GM23248 (cell line): ENCODE measurements around the gene SMARCD1. TPM values are rescaled to one million over a fixed set of nuclear protein-coding genes. Genes with fewer than 3 reads are reported as not detected.

ENCODE experiments used
- DNase-seq: peaks from one replicate; pipeline ENCODE4 v3.0.0-alpha.2; 2015
- H2AFZ ChIP-seq: fragments of 200-600 bp; sonication (generic); 2 replicates; pipeline ENCODE4 v1.6.1; 2016; ENCODE audit warnings: antibody characterized with exemption
- H3F3A ChIP-seq: fragments of 200-600 bp; sonication (generic); 2 replicates; pipeline ENCODE4 v1.6.1; 2016; ENCODE audit warnings: mild to moderate bottlenecking, antibody characterized with exemption, mixed run types; ENCODE audit not compliant: insufficient read depth
- H3K27ac ChIP-seq: fragments of 200-600 bp; sonication (generic); 2 replicates; pipeline ENCODE4 v1.5.1; 2016; ENCODE audit warnings: mild to moderate bottlenecking
- H3K27me3 ChIP-seq: fragments of 200-600 bp; sonication (generic); replicated peaks from 2 replicates; pipeline ENCODE4 v1.6.1; 2016; ENCODE audit warnings: mild to moderate bottlenecking; ENCODE audit not compliant: insufficient read depth
- H3K36me3 ChIP-seq: fragments of 200-600 bp; sonication (generic); 2 replicates; pipeline ENCODE4 v1.6.1; 2016; ENCODE audit warnings: low read depth, mild to moderate bottlenecking
- H3K4me1 ChIP-seq: fragments of 200-600 bp; sonication (generic); 2 replicates; pipeline ENCODE4 v1.6.1; 2016; ENCODE audit warnings: mild to moderate bottlenecking; ENCODE audit not compliant: insufficient read depth
- H3K4me2 ChIP-seq: fragments of 200-600 bp; sonication (generic); one replicate; pipeline ENCODE4 v1.6.1; 2016; ENCODE audit warnings: mild to moderate bottlenecking; ENCODE audit not compliant: unreplicated experiment
- H3K4me3 ChIP-seq: fragments of 200-600 bp; sonication (generic); 2 replicates; pipeline ENCODE4 v1.5.1; 2016; ENCODE audit warnings: mild to moderate bottlenecking
- H3K79me2 ChIP-seq: fragments of 200-600 bp; sonication (generic); 2 replicates; pipeline ENCODE4 v1.6.1; 2016; ENCODE audit warnings: mild to moderate bottlenecking; ENCODE audit not compliant: insufficient read depth
- H3K9ac ChIP-seq: fragments of 200-600 bp; sonication (generic); 2 replicates; pipeline ENCODE4 v1.6.1; 2016; ENCODE audit warnings: mild to moderate bottlenecking
- H3K9me2 ChIP-seq: fragments of 200-600 bp; sonication (generic); 2 replicates; pipeline ENCODE4 v1.6.1; 2016; ENCODE audit warnings: mixed run types, mild to moderate bottlenecking, moderate library complexity; ENCODE audit not compliant: insufficient read depth
- H3K9me3 ChIP-seq: fragments of 200-600 bp; sonication (generic); one replicate; pipeline ENCODE4 v1.6.1; 2017; ENCODE audit warnings: low read depth
- H4K20me1 ChIP-seq: fragments of 200-600 bp; sonication (generic); 2 replicates; pipeline ENCODE4 v1.6.0; 2016; ENCODE audit not compliant: insufficient read depth
- EZH2 ChIP-seq: fragments of 200-600 bp; sonication (generic); IDR thresholded peaks from 2 replicates; pipeline ENCODE4 v1.6.1; 2018; ENCODE audit warnings: antibody characterized with exemption, mild to moderate bottlenecking; ENCODE audit not compliant: insufficient read depth, poor library complexity, severe bottlenecking
- EZH2phosphoT487 ChIP-seq: fragments of 200-600 bp; sonication (generic); IDR thresholded peaks from 2 replicates; pipeline ENCODE4 v1.6.1; 2018; ENCODE audit warnings: antibody characterized with exemption, moderate library complexity, mild to moderate bottlenecking, low read depth; ENCODE audit not compliant: insufficient read depth
- WGBS, 2 experiments: methylation state at CpG; one replicate each; pipeline ENCODE4 v1.1.6; 2015 to 2017; ENCODE audit warnings: low lambda C conversion rate in 2 of 2, low coverage in 1 of 2; ENCODE audit errors: missing lambda C conversion rate in 2 of 2; 5-methylcytosine and 5-hydroxymethylcytosine counted together
- in situ Hi-C: fragments of 300-500 bp; cut with MboI; formaldehyde crosslinking; loops from 2 replicates; pipeline ENCODE4 v1.15.0; 2020
- polyA plus RNA-seq: library from polyadenylated mRNA; unstranded; fragments of >200 nt; fragmentation: Nextera tagmentation; extraction: Ambion mirVana; gene quantifications from 2 replicates; pipeline ENCODE4 v1.2.1, GENCODE V29; 2016
- total RNA-seq: library from RNA; depleted of rRNA; stranded (reverse); fragments of >200 nt; shearing (Covaris generic); gene quantifications from 2 replicates; pipeline ENCODE4 v1.2.3, GENCODE V29; 2014

The SMARCD1 gene
- total and polyA plus RNA-seq, 2 experiments from 2014 or later: 6.4 to 41.9 TPM

GRCh38 chr12:50088577-50089335, 3.6 kb downstream of the SMARCD1 start:
- peaks cover 34% of the 10 kb centered on the region for H3K36me3 ChIP-seq
- no peak for TF ChIP-seq EZH2
- no peak for TF ChIP-seq EZH2phosphoT487
- H3K4me3 ChIP-seq: peak overlapping the region; percentile 32
- H3K9ac ChIP-seq: peak overlapping the region; percentile 64
- peak; percentile 69 for DNase-seq
- H3K27ac ChIP-seq: peak overlapping the region; percentile 82
- H4K20me1 ChIP-seq: no peaks in the 10 kb centered on the region
- peaks cover 33% of the 10 kb centered on the region for H3K79me2 ChIP-seq
- no peak overlapping the region for H2AFZ ChIP-seq
- H3F3A ChIP-seq: peaks cover 36% of the 10 kb centered on the region
- H3K4me1 ChIP-seq: peaks cover 31% of the 10 kb centered on the region
- WGBS, 2 experiments: 23 to 29% methylated on average over 3 of the region's 3 CpGs
- no peaks in the 10 kb centered on the region for H3K9me2 ChIP-seq
- peak overlapping the region; percentile 81 for H3K4me2 ChIP-seq
- in situ Hi-C loops: no loop called here
- H3K9me3 ChIP-seq: no peaks in the 10 kb centered on the region
- no peaks in the 10 kb centered on the region for H3K27me3 ChIP-seq

- DNase-seq: no peak
- Histone ChIP-seq H3K27me3 (no peaks in the 10 kb centered on the region), H3K4me1 (peaks cover 26% of the 10 kb centered on the region), H2AFZ (no peak overlapping the region), H3K27ac (no peak overlapping the region), H3K4me2 (no peak overlapping the region), H3K4me3 (no peak overlapping the region), H3K9me3 (no peaks in the 10 kb centered on the region), H4K20me1 (no peaks in the 10 kb centered on the region), H3K9ac (no peak overlapping the region), H3F3A (peaks cover 35% of the 10 kb centered on the region), H3K9me2 (no peaks in the 10 kb centered on the region), H3K79me2 (peaks cover 26% of the 10 kb centered on the region), H3K36me3 (peaks cover 39% of the 10 kb centered on the region)
- WGBS, 2 experiments: 95 to 96% methylated on average over 7 of the region's 7 CpGs
- TF ChIP-seq EZH2phosphoT487 (no peak), EZH2 (no peak)
- in situ Hi-C loops: no loop called here
Measured at GRCh38 chr12:50089730-50090129, 4.6 kb downstream of the SMARCD1 start.

- H2AFZ ChIP-seq: no peak overlapping the region
- no peak for DNase-seq
- H3K79me2 ChIP-seq: peaks cover 24% of the 10 kb centered on the region
- peaks cover 33% of the 10 kb centered on the region for H3F3A ChIP-seq
- TF ChIP-seq EZH2phosphoT487 (no peak), EZH2 (no peak)
- H3K9me2 ChIP-seq: no peaks in the 10 kb centered on the region
- no peak overlapping the region for H3K9ac ChIP-seq
- in situ Hi-C loops: no loop called here
- peaks cover 26% of the 10 kb centered on the region for H3K4me1 ChIP-seq
- H3K27ac ChIP-seq: no peak overlapping the region
- H3K4me2 ChIP-seq: no peak overlapping the region
- peaks cover 44% of the 10 kb centered on the region for H3K36me3 ChIP-seq
- WGBS, 2 experiments: 70 to 74% methylated on average over 5 of the region's 5 CpGs
- H4K20me1 ChIP-seq: no peaks in the 10 kb centered on the region
- H3K4me3 ChIP-seq: no peak overlapping the region
- H3K27me3 ChIP-seq: no peaks in the 10 kb centered on the region
- no peaks in the 10 kb centered on the region for H3K9me3 ChIP-seq
Measured at GRCh38 chr12:50090391-50090790, 5.2 kb downstream of the SMARCD1 start.

- no peaks in the 10 kb centered on the region for H3K27me3 ChIP-seq
- H2AFZ ChIP-seq: no peak overlapping the region
- H3K4me1 ChIP-seq: peaks cover 12% of the 10 kb centered on the region
- TF ChIP-seq EZH2 (no peak), EZH2phosphoT487 (no peak)
- WGBS, 2 experiments: 94 to 95% methylated on average over 6 of the region's 6 CpGs
- no peak overlapping the region for H3K27ac ChIP-seq
- in situ Hi-C loops: no loop called here
- H3F3A ChIP-seq: peaks cover 40% of the 10 kb centered on the region
- no peak overlapping the region for H3K4me3 ChIP-seq
- no peaks in the 10 kb centered on the region for H4K20me1 ChIP-seq
- no peaks in the 10 kb centered on the region for H3K79me2 ChIP-seq
- no peaks in the 10 kb centered on the region for H3K9me3 ChIP-seq
- DNase-seq: no peak
- H3K36me3 ChIP-seq: peaks cover 33% of the 10 kb centered on the region
- no peak overlapping the region for H3K9ac ChIP-seq
- H3K9me2 ChIP-seq: no peaks in the 10 kb centered on the region
- no peak overlapping the region for H3K4me2 ChIP-seq
Measured at GRCh38 chr12:50097952-50098351, 12.8 kb downstream of the SMARCD1 start.
